Upper lobe of left lung (tissue), 4 donors: Measurements from ENCODE around the gene NLRP6.

ENCODE experiments used
- EP300 ChIP-seq, 4 donors: sonication (generic); formaldehyde crosslinking; IDR thresholded peaks; one replicate each; pipeline ENCODE4 v1.5.1; 2017; ENCODE audit warnings: antibody characterized with exemption in 4 of 4, control low read depth in 2 of 4
- POLR2A ChIP-seq, 4 donors: fragments of 450-650 bp; IDR thresholded peaks; one replicate each; pipeline ENCODE4 v1.5.1; 2016 to 2017; ENCODE audit warnings: antibody characterized with exemption in 4 of 4, mild to moderate bottlenecking in 2 of 4

DNA sequence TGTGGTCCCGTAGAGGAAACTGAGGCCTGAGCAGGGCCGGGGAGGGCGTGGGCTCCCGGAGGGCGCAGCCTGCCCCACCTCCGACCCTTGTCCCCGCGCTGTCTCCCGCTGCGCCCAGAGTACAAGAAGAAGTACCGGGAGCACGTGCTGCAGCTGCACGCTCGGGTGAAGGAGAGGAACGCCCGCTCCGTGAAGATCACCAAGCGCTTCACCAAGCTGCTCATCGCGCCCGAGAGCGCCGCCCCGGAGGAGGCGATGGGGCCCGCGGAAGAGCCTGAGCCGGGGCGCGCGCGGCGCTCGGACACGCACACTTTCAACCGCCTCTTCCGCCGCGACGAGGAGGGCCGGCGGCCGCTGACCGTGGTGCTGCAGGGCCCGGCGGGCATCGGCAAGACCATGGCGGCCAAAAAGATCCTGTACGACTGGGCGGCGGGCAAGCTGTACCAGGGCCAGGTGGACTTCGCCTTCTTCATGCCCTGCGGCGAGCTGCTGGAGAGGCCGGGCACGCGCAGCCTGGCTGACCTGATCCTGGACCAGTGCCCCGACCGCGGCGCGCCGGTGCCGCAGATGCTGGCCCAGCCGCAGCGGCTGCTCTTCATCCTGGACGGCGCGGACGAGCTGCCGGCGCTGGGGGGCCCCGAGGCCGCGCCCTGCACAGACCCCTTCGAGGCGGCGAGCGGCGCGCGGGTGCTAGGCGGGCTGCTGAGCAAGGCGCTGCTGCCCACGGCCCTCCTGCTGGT, 1.9 kb downstream of the NLRP6 start:
- no peak for TF ChIP-seq POLR2A (IDR thresholded peaks at IDR 0.05)
- no peak for TF ChIP-seq EP300 (IDR thresholded peaks at IDR 0.05)
